ENCODE results near the gene RELL2. TPM values are rescaled to one million over a fixed set of nuclear protein-coding genes. Genes with fewer than 3 reads are reported as not detected.
A peak's percentile ranks its signal among the peaks of the same experiment; 100 is the strongest.

RELL2 gene
- polyA plus RNA-seq, 1 of the 3 experiments (the other 2 are of a cell fraction): 15.6 TPM

DNA sequence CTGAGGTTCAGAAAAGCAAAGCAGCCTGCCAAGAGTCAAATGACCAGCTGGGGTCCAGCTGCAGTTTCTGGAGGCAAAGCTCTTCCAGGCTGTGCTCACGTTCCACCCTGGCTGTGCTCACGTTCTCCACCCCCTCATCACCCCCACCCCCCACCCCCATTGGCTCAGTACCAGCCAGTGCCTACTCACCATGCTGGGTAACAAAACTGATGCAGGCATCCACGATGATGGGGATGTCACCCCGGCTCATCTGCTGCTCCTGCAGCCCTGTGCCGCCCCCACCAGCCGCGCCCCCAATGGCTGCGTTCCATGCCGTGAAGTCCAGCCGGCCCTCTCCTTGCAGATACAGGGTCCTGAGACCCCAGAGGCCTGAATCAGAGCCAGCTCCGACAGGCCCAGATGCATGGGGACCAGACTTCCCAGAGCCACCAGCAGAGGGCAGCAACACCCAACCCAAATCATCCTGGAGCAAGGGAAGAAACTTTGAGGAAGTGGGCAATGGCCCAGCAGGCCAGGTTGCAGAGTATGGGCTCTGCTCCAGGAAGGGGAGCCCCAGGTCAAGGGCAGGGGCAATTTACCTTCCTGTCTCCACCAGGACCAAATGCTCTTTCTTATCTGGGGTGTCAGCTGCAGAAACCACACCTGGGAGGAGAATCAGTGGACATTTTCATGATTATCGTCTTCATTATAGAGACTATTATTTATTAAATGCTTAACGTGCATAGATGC lies 28.1 kb downstream of the RELL2 start:
- Histone ChIP-seq H3F3A (replicated peaks; ENCODE audit: insufficient read depth) (peaks cover 6% of the 10 kb centered on the region), H3K9ac (no peak overlapping the region), H3K79me2 (ENCODE audit: insufficient read depth) (no peaks in the 10 kb centered on the region), H3K27ac (ENCODE audit: low read depth in 2 of 2, low read length in 1 of 2) (no peak overlapping the region), H4K20me1 (ENCODE audit: insufficient read depth) (no peaks in the 10 kb centered on the region), H3K4me3 (ENCODE audit: low read depth in 2 of 2, low read length in 1 of 2) (no peak overlapping the region; a peak in 1 of 4 replicates), H3K27me3 (ENCODE audit: insufficient read depth) (no peaks in the 10 kb centered on the region), H3K9me3 (no peaks in the 10 kb centered on the region), H3K9me2 (no peaks in the 10 kb centered on the region), H3K4me1 (ENCODE audit: control insufficient read depth in 1 of 2, insufficient read depth in 2 of 2, low read depth in 1 of 2, low read length in 1 of 2) (no peaks in the 10 kb centered on the region; a peak in 1 of 4 replicates), H2AFZ (ENCODE audit: low read depth) (no peak overlapping the region), H3K36me3 (replicated peaks in 1 of 2; ENCODE audit: control insufficient read depth in 1 of 2, insufficient read depth in 2 of 2, low read length in 1 of 2) (peaks cover 20 to 33% of the 10 kb centered on the region in 2 experiments), H3K4me2 (no peak overlapping the region)
- TF ChIP-seq RAD21 (IDR thresholded peaks at IDR 0.05; ENCODE audit: low read length): peak; percentile 83
- TF ChIP-seq, protein P1, sequence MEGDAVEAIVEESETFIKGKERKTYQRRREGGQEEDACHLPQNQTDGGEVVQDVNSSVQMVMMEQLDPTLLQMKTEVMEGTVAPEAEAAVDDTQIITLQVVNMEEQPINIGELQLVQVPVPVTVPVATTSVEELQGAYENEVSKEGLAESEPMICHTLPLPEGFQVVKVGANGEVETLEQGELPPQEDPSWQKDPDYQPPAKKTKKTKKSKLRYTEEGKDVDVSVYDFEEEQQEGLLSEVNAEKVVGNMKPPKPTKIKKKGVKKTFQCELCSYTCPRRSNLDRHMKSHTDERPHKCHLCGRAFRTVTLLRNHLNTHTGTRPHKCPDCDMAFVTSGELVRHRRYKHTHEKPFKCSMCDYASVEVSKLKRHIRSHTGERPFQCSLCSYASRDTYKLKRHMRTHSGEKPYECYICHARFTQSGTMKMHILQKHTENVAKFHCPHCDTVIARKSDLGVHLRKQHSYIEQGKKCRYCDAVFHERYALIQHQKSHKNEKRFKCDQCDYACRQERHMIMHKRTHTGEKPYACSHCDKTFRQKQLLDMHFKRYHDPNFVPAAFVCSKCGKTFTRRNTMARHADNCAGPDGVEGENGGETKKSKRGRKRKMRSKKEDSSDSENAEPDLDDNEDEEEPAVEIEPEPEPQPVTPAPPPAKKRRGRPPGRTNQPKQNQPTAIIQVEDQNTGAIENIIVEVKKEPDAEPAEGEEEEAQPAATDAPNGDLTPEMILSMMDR (IDR thresholded peaks at IDR 0.05): peak; percentile 89
- no peak; the same call in 1 of the 2 replicates for TF ChIP-seq NFIC (IDR thresholded peaks at IDR 0.05; ENCODE audit: borderline replicate concordance)
- TF ChIP-seq SMC3 (IDR thresholded peaks at IDR 0.05; ENCODE audit: low read depth, low read length): peak; percentile 67
- TF ChIP-seq ELF1 (IDR thresholded peaks at IDR 0.05): peak; percentile 52; the same call in 1 of the 2 replicates
- WGBS (ENCODE audit: low lambda C conversion rate): 48% methylated on average over 8 of the region's 13 CpGs
- DNase-seq: peak; percentile 90
- ChIA-PET CTCF (interaction anchor here (0.6 to 3.4 kb wide), 42 partner anchors 8 to 333 kb away, joined by 3 to 55 read pairs (median 4); partner anchors contain the start of genes DIAPH1, FCHSD1, PCDH1 and PCDH12), POLR2A (interaction anchor here (1.2 kb wide), 1 partner anchor 16 kb away, joined by 5 read pairs; no protein-coding TSS in a partner anchor)

DNA sequence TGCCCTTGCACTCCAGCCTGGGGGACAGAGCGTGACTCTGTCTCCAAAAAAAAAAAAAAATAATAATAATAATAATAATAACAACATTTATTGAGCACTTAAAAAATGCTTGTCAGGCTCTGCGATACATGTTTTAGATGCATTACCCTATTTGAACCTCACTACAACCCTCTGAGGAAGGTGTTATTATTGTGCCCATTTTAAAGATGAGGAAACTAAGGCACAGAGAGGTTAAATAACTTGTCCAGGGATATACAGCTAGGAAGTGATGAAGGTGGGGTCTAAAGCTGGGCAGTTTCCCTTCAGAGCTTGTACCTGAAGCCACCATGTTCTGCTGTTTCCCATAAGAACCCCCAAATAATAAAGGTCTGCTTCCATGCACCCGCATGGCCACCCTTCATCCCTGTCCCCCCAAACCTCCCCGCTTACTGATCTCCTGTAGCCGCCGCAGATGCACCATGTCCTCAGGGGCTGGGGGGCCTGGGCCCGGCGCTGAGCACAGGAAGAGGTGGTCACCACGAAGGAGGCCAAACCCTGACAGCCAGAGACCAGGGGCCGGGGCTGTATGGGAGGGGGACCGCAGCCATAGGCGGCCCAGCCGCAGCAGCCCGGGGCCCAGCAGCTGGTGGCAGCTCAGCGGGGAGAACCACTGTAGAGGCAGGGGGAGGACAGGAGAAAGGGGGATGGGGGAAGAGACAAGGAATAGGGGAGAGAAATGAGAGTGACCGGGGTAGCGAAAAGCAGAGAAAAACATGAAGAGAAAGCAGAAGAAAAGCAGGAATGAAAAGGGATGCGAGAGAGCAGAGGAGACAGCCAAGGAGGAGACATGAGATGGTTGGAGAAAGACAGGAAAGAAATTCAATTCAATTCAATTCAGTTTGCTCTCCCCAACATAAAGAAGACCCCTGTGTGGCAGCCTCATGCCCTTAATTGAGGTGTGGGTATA lies 29.5 kb downstream of the RELL2 start:
- WGBS (ENCODE audit: low lambda C conversion rate): 93% methylated on average over 18 of the region's 18 CpGs
- no peak for TF ChIP-seq PBX3 (IDR thresholded peaks at IDR 0.05)
- no peak for TF ChIP-seq RXRA (IDR thresholded peaks at IDR 0.05; ENCODE audit: borderline replicate concordance, low read depth)
- TF ChIP-seq ELF1 (IDR thresholded peaks at IDR 0.05): no peak
- no peak for TF ChIP-seq MAX (IDR thresholded peaks at IDR 0.05; ENCODE audit: low read depth)
- TF ChIP-seq, protein P1 (IDR thresholded peaks at IDR 0.05): no peak
- no peak for TF ChIP-seq RFX5 (IDR thresholded peaks at IDR 0.05; ENCODE audit: low read length)
- TF ChIP-seq NRF1 (IDR thresholded peaks at IDR 0.05; ENCODE audit: low read depth, low read length): no peak
- no peak for TF ChIP-seq EZH2phosphoT487 (IDR thresholded peaks at IDR 0.05; ENCODE audit: borderline replicate concordance, low read depth)
- TF ChIP-seq USF2 (IDR thresholded peaks at IDR 0.05; ENCODE audit: borderline replicate concordance, low read depth, low read length): no peak
- no peak for TF ChIP-seq YY1 (IDR thresholded peaks at IDR 0.05; ENCODE audit: low read depth)
- TF ChIP-seq TCF12 (IDR thresholded peaks at IDR 0.05): no peak
- TF ChIP-seq MXI1 (IDR thresholded peaks at IDR 0.05; ENCODE audit: low read depth, low read length): no peak
- TF ChIP-seq, protein P2, sequence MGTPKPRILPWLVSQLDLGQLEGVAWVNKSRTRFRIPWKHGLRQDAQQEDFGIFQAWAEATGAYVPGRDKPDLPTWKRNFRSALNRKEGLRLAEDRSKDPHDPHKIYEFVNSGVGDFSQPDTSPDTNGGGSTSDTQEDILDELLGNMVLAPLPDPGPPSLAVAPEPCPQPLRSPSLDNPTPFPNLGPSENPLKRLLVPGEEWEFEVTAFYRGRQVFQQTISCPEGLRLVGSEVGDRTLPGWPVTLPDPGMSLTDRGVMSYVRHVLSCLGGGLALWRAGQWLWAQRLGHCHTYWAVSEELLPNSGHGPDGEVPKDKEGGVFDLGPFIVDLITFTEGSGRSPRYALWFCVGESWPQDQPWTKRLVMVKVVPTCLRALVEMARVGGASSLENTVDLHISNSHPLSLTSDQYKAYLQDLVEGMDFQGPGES (IDR thresholded peaks at IDR 0.05; ENCODE audit: low read depth, low read length): no peak

More for the DNA sequence above, 29.5 kb downstream of the RELL2 start:
- Histone ChIP-seq H3K9ac (no peak overlapping the region), H3K27ac (ENCODE audit: low read depth in 2 of 2, low read length in 1 of 2) (no peak overlapping the region), H3K9me2 (no peaks in the 10 kb centered on the region), H3F3A (replicated peaks; ENCODE audit: insufficient read depth) (peaks cover 6% of the 10 kb centered on the region), H3K9me3 (no peaks in the 10 kb centered on the region), H3K27me3 (ENCODE audit: insufficient read depth) (no peaks in the 10 kb centered on the region), H3K36me3 (replicated peaks in 1 of 2; ENCODE audit: control insufficient read depth in 1 of 2, insufficient read depth in 2 of 2, low read length in 1 of 2) (peaks cover 17 to 34% of the 10 kb centered on the region in 2 experiments), H2AFZ (ENCODE audit: low read depth) (no peak overlapping the region), H4K20me1 (ENCODE audit: insufficient read depth) (no peaks in the 10 kb centered on the region), H3K4me3 (ENCODE audit: low read depth in 2 of 2, low read length in 1 of 2) (no peak overlapping the region), H3K4me2 (no peak overlapping the region), H3K4me1 (ENCODE audit: control insufficient read depth in 1 of 2, insufficient read depth in 2 of 2, low read depth in 1 of 2, low read length in 1 of 2) (no peaks in the 10 kb centered on the region; a peak in 1 of 4 replicates), H3K79me2 (ENCODE audit: insufficient read depth) (no peaks in the 10 kb centered on the region)
- DNase-seq: no peak
- CTCF ChIA-PET: interaction anchor here (0.6 to 3.4 kb wide), 14 partner anchors 14 to 332 kb away, joined by 3 to 55 read pairs (median 5); partner anchors contain the start of genes DIAPH1, FCHSD1, PCDH1 and PCDH12
- POLR2A ChIA-PET: no interaction called here

Measured in SK-N-SH (cell line).